Colonic mucosa (tissue), 4 donors: Measurements from ENCODE around the gene MC1R. TPM values are rescaled to one million over a fixed set of nuclear protein-coding genes. Genes with fewer than 3 reads are reported as not detected.

ENCODE experiments used
- DNase-seq: peaks from one replicate; pipeline ENCODE4 v3.0.0-alpha.2; 2020
- H3K27ac ChIP-seq: fragments of 200-600 bp; one replicate; pipeline ENCODE4 v1.8.0; 2021
- H3K27me3 ChIP-seq: fragments of 200-600 bp; one replicate; pipeline ENCODE4 v1.8.0; 2021
- H3K36me3 ChIP-seq: fragments of 200-600 bp; one replicate; pipeline ENCODE4 v1.8.0; 2021
- H3K4me1 ChIP-seq: fragments of 200-600 bp; one replicate; pipeline ENCODE4 v1.8.0; 2021; ENCODE audit warnings: mild to moderate bottlenecking
- H3K4me3 ChIP-seq: fragments of 200-600 bp; one replicate; pipeline ENCODE4 v1.8.0; 2021
- H3K9ac ChIP-seq, 2 donors: one replicate each; pipeline ENCODE4 v1.7.0; 2013; ENCODE audit warnings: control low read depth in 2 of 2, low read depth in 2 of 2, low read length in 2 of 2
- H3K9me3 ChIP-seq: fragments of 200-600 bp; one replicate; pipeline ENCODE4 v1.8.0; 2021
- CTCF ChIP-seq: fragments of 200-600 bp; IDR thresholded peaks from one replicate; pipeline ENCODE4 v1.8.0; 2022; ENCODE audit warnings: antibody characterized with exemption, mild to moderate bottlenecking
- intact Hi-C: fragments of 100-400 bp; cut with DNase I; formaldehyde crosslinking; loops from one replicate; pipeline ENCODE4 v1.14.1; 2022
- total RNA-seq, 2 donors: library from RNA; stranded (reverse); fragmentation: NEBNext Ultra II Directional in 1 of 2; extraction: Animal tissue kit (Norgen Biotek cat#: 25700) in 1 of 2; gene quantifications; one replicate each; pipeline ENCODE4 v1.2.1, GENCODE V29; 2021
- donor health status: healthy.
- donor health status: DM: no; HTN: no; CAD: no.
- donor health status: DM: no; HTN: no; CAD: no.

Gene MC1R
- total RNA-seq, 2 donors from 2014 or later: 1.6 to 3.4 TPM

GRCh38 chr16:89892055-89892630 lies 26.5 kb upstream of the MC1R start:
- Histone ChIP-seq H3K27ac (no peak overlapping the region), H3K27me3 (no peaks in the 10 kb centered on the region), H3K9ac (no peak overlapping the region), H3K9me3 (no peaks in the 10 kb centered on the region), H3K4me3 (no peak overlapping the region), H3K4me1 (no peaks in the 10 kb centered on the region), H3K36me3 (peaks cover 20% of the 10 kb centered on the region)
- intact Hi-C loops: no loop called here
- no peak for DNase-seq
- TF ChIP-seq CTCF: no peak

- H3K27me3 ChIP-seq: no peaks in the 10 kb centered on the region
- no peak overlapping the region for H3K27ac ChIP-seq
- H3K4me1 ChIP-seq: no peaks in the 10 kb centered on the region
- no peaks in the 10 kb centered on the region for H3K9me3 ChIP-seq
- no peak overlapping the region for H3K9ac ChIP-seq
- H3K36me3 ChIP-seq: peaks cover 15% of the 10 kb centered on the region
- H3K4me3 ChIP-seq: no peak overlapping the region
- TF ChIP-seq CTCF: no peak
- DNase-seq: no peak
- intact Hi-C loops: no loop called here
Measured at GRCh38 chr16:89892635-89893034, 26.0 kb upstream of the MC1R start.

GRCh38 chr16:89893642-89894548 lies 24.8 kb upstream of the MC1R start:
- no peak for DNase-seq
- H3K36me3 ChIP-seq: peaks cover 14% of the 10 kb centered on the region
- intact Hi-C loops: no loop called here
- TF ChIP-seq CTCF: no peak
- H3K27ac ChIP-seq: no peak overlapping the region
- no peaks in the 10 kb centered on the region for H3K9me3 ChIP-seq
- H3K4me3 ChIP-seq: no peak overlapping the region
- H3K27me3 ChIP-seq: no peaks in the 10 kb centered on the region
- no peak overlapping the region for H3K9ac ChIP-seq
- H3K4me1 ChIP-seq: no peaks in the 10 kb centered on the region

DNA sequence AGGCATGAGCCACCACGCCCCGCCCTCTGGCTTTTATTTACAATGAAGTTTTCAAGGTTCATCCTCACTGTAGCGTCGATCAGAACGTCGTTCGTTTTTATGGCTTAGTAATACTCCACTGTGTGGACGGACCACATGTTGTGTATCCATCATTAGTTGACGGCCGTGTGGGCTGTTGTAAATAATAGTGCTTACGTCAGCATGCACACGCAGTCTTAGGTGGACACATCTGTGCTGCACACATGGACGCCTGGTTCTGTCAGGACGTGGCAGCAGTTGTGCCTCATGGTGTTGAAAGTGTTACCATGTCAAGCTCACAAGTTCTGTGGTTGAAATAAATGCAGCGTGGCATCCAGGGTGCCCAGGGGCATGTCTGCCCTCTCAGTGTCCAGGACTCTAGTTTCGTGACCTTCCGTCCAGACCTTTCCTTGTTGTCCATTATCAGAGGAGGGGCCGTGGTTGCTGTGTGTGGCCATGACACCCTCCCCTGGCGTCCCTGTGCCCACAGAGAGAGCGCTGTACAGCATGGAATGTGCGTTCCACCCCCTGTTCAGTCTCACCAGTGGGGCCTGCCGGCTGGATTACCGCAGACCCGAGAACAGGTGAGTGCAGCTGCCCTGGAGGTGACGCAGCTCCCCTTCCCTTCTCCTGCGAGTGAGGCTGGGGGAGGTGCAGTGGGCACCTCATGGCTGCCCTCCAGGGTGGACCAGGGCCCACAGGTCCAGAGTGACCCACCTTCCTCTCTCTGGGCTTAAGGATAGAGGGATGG lies 23.0 kb upstream of the MC1R start:
- intact Hi-C loops: no loop called here
- peaks cover 16% of the 10 kb centered on the region for H3K36me3 ChIP-seq
- DNase-seq: no peak
- H3K27me3 ChIP-seq: no peaks in the 10 kb centered on the region
- no peak overlapping the region for H3K27ac ChIP-seq
- TF ChIP-seq CTCF: no peak
- H3K4me1 ChIP-seq: no peaks in the 10 kb centered on the region
- H3K9me3 ChIP-seq: no peaks in the 10 kb centered on the region
- no peak overlapping the region for H3K9ac ChIP-seq
- H3K4me3 ChIP-seq: no peak overlapping the region

- Histone ChIP-seq H3K9me3 (no peaks in the 10 kb centered on the region), H3K9ac (no peak overlapping the region), H3K4me3 (no peak overlapping the region), H3K27ac (no peak overlapping the region), H3K4me1 (no peaks in the 10 kb centered on the region), H3K36me3 (peaks cover 15% of the 10 kb centered on the region), H3K27me3 (no peaks in the 10 kb centered on the region)
- no peak for TF ChIP-seq CTCF
- DNase-seq: no peak
- intact Hi-C loops: no loop called here
Measured at GRCh38 chr16:89897204-89897603, 21.5 kb upstream of the MC1R start.
